OCI-LY7 (cell line): Measurements from ENCODE around the gene PLCE1.

ENCODE experiments used
- CTCF ChIP-seq: fragments of 200-600 bp; sonication (generic); conservative IDR thresholded peaks from 2 replicates; pipeline ENCODE4 v1.5.1; 2014; ENCODE audit warnings: mild to moderate bottlenecking, antibody characterized with exemption, low read length, moderate library complexity, mixed read lengths
- EZH2phosphoT487 ChIP-seq: fragments of 200-600 bp; sonication (generic); IDR thresholded peaks from 2 replicates; pipeline ENCODE4 v1.6.1; 2018; ENCODE audit warnings: low read depth, borderline replicate concordance, mild to moderate bottlenecking, mixed run types, antibody characterized with exemption, low read length, moderate library complexity, mixed read lengths

GRCh38 chr10:94010886-94011285 lies 17.2 kb downstream of the PLCE1 start:
- TF ChIP-seq CTCF (no peak), EZH2phosphoT487 (no peak)
